GM21528 (cell line): ENCODE data around the gene APOA4.
A peak's percentile ranks its signal among the peaks of the same experiment; 100 is the strongest.

Source experiments
- ATAC-seq: cut with Tn5 transposase; IDR thresholded peaks from one replicate; pipeline ENCODE4 v1.9.1; 2021; ENCODE audit warnings: mild to moderate bottlenecking, moderate library complexity; ENCODE audit not compliant: unreplicated experiment, low FRiP score

Gene APOA4

GRCh38 chr11:116823031-116823843 is at the start of gene APOA4:
Gene APOA4 (minus strand): TSS chr11:116823304. CDS start chr11:116823191, 113 bp downstream.
- ATAC-seq: no peak

- no peak for ATAC-seq
These were observed 48.1 kb upstream of the APOA4 start for GRCh38 chr11:116871248-116871647.

GRCh38 chr11:116870054-116870453 is 47.0 kb upstream of the APOA4 start:
- ATAC-seq: no peak

- no peak for ATAC-seq
These were observed 46.5 kb upstream of the APOA4 start for GRCh38 chr11:116869610-116870009.

GRCh38 chr11:116868066-116868465 is 45.0 kb upstream of the APOA4 start:
- no peak for ATAC-seq

- no peak for ATAC-seq
These were observed 44.5 kb upstream of the APOA4 start for GRCh38 chr11:116867619-116868018.

GRCh38 chr11:116866804-116867455 is 43.8 kb upstream of the APOA4 start:
- no peak for ATAC-seq

- no peak for ATAC-seq
These were observed 42.6 kb upstream of the APOA4 start for GRCh38 chr11:116865696-116866095.

- no peak for ATAC-seq
These were observed 41.4 kb upstream of the APOA4 start for GRCh38 chr11:116864531-116864930.

- ATAC-seq: no peak
These were observed 39.8 kb upstream of the APOA4 start for GRCh38 chr11:116862951-116863350.

- no peak for ATAC-seq
These were observed 39.1 kb upstream of the APOA4 start for GRCh38 chr11:116862185-116862584.

- ATAC-seq: no peak
These were observed 38.4 kb upstream of the APOA4 start for GRCh38 chr11:116861539-116861938.

GRCh38 chr11:116860303-116860702 is 37.2 kb upstream of the APOA4 start:
- no peak for ATAC-seq

- ATAC-seq: no peak
These were observed 36.1 kb upstream of the APOA4 start for GRCh38 chr11:116859175-116859574.

GRCh38 chr11:116857936-116858335 is 34.8 kb upstream of the APOA4 start:
- ATAC-seq: no peak

- ATAC-seq: no peak
These were observed 34.2 kb upstream of the APOA4 start for GRCh38 chr11:116857316-116857715.

GRCh38 chr11:116856423-116856822 is 33.3 kb upstream of the APOA4 start:
- ATAC-seq: no peak

- ATAC-seq: no peak
These were observed 32.3 kb upstream of the APOA4 start for GRCh38 chr11:116855413-116855812.

- peak; percentile 95 for ATAC-seq
These were observed 30.5 kb upstream of the APOA4 start for GRCh38 chr11:116853461-116854073.

GRCh38 chr11:116852261-116853031 is 29.3 kb upstream of the APOA4 start:
- ATAC-seq: no peak

- ATAC-seq: no peak
These were observed 28.5 kb upstream of the APOA4 start for GRCh38 chr11:116851626-116852025.
